Heart right ventricle (tissue), 16 donors: ENCODE results near the gene SNAP25. TPM values are rescaled to one million over a fixed set of nuclear protein-coding genes. Genes with fewer than 3 reads are reported as not detected.
A peak's percentile ranks its signal among the peaks of the same experiment; 100 is the strongest.

Source experiments
- ATAC-seq, 8 donors: fragments of 200-7000 bp; cut with Tn5 transposase; one replicate each; pipeline ENCODE4 v1.9.1; 2020; ENCODE audit warnings: mild to moderate bottlenecking in 8 of 8, moderate library complexity in 8 of 8, moderate number of reproducible peaks in 1 of 8
- DNase-seq, 2 donors: peaks; one replicate each; pipeline ENCODE4 v3.0.0-alpha.2; 2020
- H3K27ac ChIP-seq, 10 donors: fragments of 200-600 bp; sonication (generic) in 2 of 10; one replicate each; pipeline versions ENCODE4 v1.5.0 to v1.8.0; 2020 to 2022; ENCODE audit warnings: mild to moderate bottlenecking in 3 of 10
- H3K27me3 ChIP-seq, 7 donors: fragments of 200-600 bp; one replicate each; pipeline ENCODE4 v1.8.0; 2021 to 2022; ENCODE audit warnings: mild to moderate bottlenecking in 2 of 7
- H3K36me3 ChIP-seq, 9 donors: fragments of 200-600 bp; sonication (generic) in 1 of 9; one replicate each; pipeline versions ENCODE4 v1.5.0 to v1.8.0; 2020 to 2022; ENCODE audit warnings: mild to moderate bottlenecking in 2 of 9
- H3K4me1 ChIP-seq, 9 donors: fragments of 200-600 bp; sonication (generic) in 1 of 9; one replicate each; pipeline versions ENCODE4 v1.5.0 to v1.8.0; 2020 to 2022; ENCODE audit warnings: mild to moderate bottlenecking in 4 of 9
- H3K4me3 ChIP-seq, 10 donors: fragments of 200-600 bp; sonication (generic) in 2 of 10; one replicate each; pipeline versions ENCODE4 v1.5.0 to v1.8.0; 2020 to 2022; ENCODE audit warnings: mild to moderate bottlenecking in 7 of 10, moderate library complexity in 2 of 10
- H3K9me3 ChIP-seq, 11 donors: fragments of 200-600 bp in 10 of 11; sonication (generic) in 2 of 11; one replicate each; pipeline versions ENCODE4 v1.5.0 to v1.8.0; 2013 to 2022; ENCODE audit warnings: mild to moderate bottlenecking in 2 of 11, control low read depth in 1 of 11, moderate library complexity in 1 of 11
- WGBS, 2 donors: extraction: QIAGEN DNeasy Blood & Tissue Kit; methylation state at CpG; one replicate each; pipeline ENCODE4 v1.1.7; 2013; ENCODE audit warnings: inconsistent platforms in 1 of 2; 5-methylcytosine and 5-hydroxymethylcytosine counted together
- intact Hi-C, 10 donors: fragments of 100-400 bp; cut with DNase I; formaldehyde crosslinking; loops; one replicate each; pipeline versions ENCODE4 v1.11.1 to v1.14.2; 2022
- polyA plus RNA-seq, 2 donors: library from polyadenylated mRNA; stranded (reverse); fragments of 200-250 nt; gene quantifications; one replicate each; pipeline ENCODE4 v1.2.3, GENCODE V29; 2013
- total RNA-seq, 10 donors: library from RNA; stranded (reverse); fragmentation: NEBNext Ultra II Directional in 3 of 10; extraction: Animal tissue kit (Norgen Biotek cat#: 25700) in 3 of 10; gene quantifications; one replicate each; pipeline versions ENCODE4 v1.2.1 to v1.2.4, GENCODE V29; 2021 to 2023
- TF ChIP-seq, protein P1 (sequence below), 9 donors: fragments of 200-600 bp; sonication (generic) in 2 of 9; IDR thresholded peaks; one replicate each; pipeline versions ENCODE4 v1.5.0 to v1.8.0; 2021 to 2022; ENCODE audit warnings: antibody characterized with exemption in 9 of 9, mild to moderate bottlenecking in 5 of 9, moderate library complexity in 1 of 9
- donor health status: Arrhythmogenic right ventricular cardiomyopathy.
- donor health status: ischemic (EF 13 %, LVEDD 7.1; RV severe dilation, severe dysfunction).
- donor health status: healthy with polysubstance abuse.
- donor health status: DM: no; HTN: yes; CAD: no.
- donor health status: DM: no; HTN: no; CAD: no.
- donor health status: ischemic (EF 25% LVEDD 6.9; RV normal size, moderate dysfunction).
- donor health status: ischemic (EF 25% LVEDD 5.7; RV mildly dilated, moderate dysfunction).
- donor health status: healthy.
- donor health status: DM: yes; HTN: yes; CAD: no.
- donor health status: Ischemic cardiomyopathy.
- donor health status: ischemic (EF 35%, LVEDD 5.7; RV mildly dilated, moderate dysfunction).
- donor health status: nonischemic (EF 11% LVEDD 7.7; RV severe dilation, severe dysfunction).
- donor health status: DM: yes; HTN: yes; CAD: no.
- donor health status: PGD.
- donor health status: ischemic (EF 29% LVEDD 5.4; RV normal size, mild dysfunction).
- donor health status: nonischemic (EF 23%, LVEDD 6.1; RV moderate dilation, normal function).

The SNAP25 gene
- total and polyA plus RNA-seq, 12 donors: 0.09 to 0.87 (median 0.22) TPM; not detected in 5

DNA sequence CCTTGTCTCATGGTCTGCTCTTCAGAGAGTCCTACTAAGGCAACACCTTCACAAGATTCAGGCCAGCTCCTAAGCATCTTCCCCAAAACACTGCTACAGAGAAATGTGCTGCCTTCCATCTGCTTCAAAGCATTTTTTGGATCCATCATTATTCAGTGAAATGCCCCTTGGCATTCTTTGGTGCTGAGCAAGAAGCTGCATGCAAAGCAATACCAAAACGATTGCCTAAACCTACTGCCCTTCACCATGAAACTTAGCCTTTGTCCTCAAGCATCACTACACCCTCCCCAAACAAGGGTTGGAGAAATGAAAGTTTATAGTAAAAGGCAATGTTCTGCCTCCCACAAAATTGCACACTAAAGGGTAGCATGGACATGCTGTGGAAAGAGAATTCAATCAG, 93.5 kb downstream of the SNAP25 start:
- H3K9me3 ChIP-seq: peaks cover 0 to 8% (median 0%) of the 10 kb centered on the region in 11 donors
- TF ChIP-seq, protein P1, sequence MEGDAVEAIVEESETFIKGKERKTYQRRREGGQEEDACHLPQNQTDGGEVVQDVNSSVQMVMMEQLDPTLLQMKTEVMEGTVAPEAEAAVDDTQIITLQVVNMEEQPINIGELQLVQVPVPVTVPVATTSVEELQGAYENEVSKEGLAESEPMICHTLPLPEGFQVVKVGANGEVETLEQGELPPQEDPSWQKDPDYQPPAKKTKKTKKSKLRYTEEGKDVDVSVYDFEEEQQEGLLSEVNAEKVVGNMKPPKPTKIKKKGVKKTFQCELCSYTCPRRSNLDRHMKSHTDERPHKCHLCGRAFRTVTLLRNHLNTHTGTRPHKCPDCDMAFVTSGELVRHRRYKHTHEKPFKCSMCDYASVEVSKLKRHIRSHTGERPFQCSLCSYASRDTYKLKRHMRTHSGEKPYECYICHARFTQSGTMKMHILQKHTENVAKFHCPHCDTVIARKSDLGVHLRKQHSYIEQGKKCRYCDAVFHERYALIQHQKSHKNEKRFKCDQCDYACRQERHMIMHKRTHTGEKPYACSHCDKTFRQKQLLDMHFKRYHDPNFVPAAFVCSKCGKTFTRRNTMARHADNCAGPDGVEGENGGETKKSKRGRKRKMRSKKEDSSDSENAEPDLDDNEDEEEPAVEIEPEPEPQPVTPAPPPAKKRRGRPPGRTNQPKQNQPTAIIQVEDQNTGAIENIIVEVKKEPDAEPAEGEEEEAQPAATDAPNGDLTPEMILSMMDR (IDR thresholded peaks at IDR 0.05): no peak
- H3K4me1 ChIP-seq: peaks cover 0 to 18% (median 4%) of the 10 kb centered on the region in 9 donors
- intact Hi-C loops: loop anchor here in 1 of 10 donors (10.0 kb wide), 1 partner anchor 73 kb away; no protein-coding TSS in a partner anchor
- H3K4me3 ChIP-seq: no peak overlapping the region
- no peak for ATAC-seq
- H3K27ac ChIP-seq: no peak overlapping the region
- WGBS, 2 donors: 74 to 79% methylated on average over 1 of the region's 1 CpG
- peaks cover 0 to 17% (median 0%) of the 10 kb centered on the region in 7 donors for H3K27me3 ChIP-seq
- DNase-seq: no peak
- H3K36me3 ChIP-seq: no peaks in the 10 kb centered on the region

DNA sequence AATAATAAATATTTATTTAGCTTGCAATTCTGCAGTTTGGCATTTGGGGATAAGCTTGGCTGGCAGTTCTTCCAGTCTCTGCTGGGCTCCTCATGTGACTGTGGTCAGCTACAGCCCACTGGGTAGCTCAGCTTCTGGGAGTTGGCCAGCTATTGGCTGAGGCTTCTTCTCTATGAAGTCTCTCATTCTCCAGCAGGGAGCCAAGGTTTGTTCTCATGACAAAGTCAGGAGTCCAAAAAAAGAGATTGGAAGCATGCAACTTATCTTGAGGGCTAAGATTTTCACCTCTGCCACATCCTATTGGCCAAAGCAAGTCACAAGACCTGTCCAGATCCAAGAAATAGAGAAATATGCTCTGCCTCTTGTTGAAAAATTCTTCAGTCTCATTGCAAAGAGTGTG, 94.6 kb downstream of the SNAP25 start:
- Histone ChIP-seq H3K4me3 (no peak overlapping the region), H3K27ac (no peak overlapping the region), H3K27me3 (peaks cover 0 to 17% (median 0%) of the 10 kb centered on the region in 7 donors), H3K4me1 (peaks cover 0 to 18% (median 4%) of the 10 kb centered on the region in 9 donors), H3K9me3 (peaks cover 0 to 10% (median 0%) of the 10 kb centered on the region in 11 donors), H3K36me3 (no peaks in the 10 kb centered on the region)
- DNase-seq (no peak), ATAC-seq (no peak)
- TF ChIP-seq, protein P1 (IDR thresholded peaks at IDR 0.05): no peak
- intact Hi-C loops: loop anchor here in 1 of 10 donors (10.0 kb wide), 1 partner anchor 72 kb away; no protein-coding TSS in a partner anchor

DNA sequence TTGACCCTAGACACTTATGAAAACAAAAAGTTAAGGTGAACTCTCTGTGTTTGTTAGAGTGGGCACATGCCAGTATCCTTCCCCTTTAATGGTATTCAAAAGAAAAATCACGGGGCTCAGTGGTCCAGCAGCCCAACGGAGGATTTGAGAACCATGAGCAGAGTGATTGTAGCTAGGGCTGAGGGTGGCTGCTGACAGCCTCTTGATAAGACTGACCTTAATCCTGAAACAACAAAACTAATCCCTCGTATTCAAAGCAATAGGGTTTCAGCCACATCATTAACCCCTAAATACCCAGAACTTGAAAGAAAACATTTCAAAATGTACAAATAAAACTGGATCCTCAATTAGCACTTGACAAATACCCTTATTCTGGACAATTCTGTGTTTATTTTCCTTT, 95.1 kb downstream of the SNAP25 start:
- WGBS, 2 donors: 10% methylated on average over 3 of the region's 3 CpGs
- H3K27ac ChIP-seq: no peak overlapping the region

DNA sequence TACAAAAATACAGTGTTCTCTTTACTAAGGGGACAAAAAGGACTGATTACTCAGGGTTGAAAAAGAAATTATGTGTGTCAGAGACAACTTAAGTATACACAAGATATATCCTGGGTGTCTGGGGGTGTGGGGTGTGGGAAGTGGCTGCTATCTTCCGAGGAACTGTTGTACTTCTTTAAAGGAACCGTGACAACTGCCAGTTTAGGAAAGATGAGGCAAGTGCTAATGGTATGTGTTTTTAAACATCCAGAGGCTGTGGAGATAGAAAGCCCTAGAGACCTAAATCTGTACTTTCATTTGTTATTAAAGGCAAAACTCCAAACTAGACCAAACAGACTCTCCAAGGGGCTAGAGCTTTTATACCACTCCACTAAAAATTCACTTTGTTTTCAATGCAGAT, 95.6 kb downstream of the SNAP25 start:
- Histone ChIP-seq H3K27ac (no peak overlapping the region), H3K4me1 (peaks cover 0 to 18% (median 4%) of the 10 kb centered on the region in 9 donors), H3K9me3 (peaks cover 0 to 10% (median 0%) of the 10 kb centered on the region in 11 donors), H3K4me3 (no peak overlapping the region), H3K27me3 (peaks cover 0 to 12% (median 0%) of the 10 kb centered on the region in 7 donors), H3K36me3 (no peaks in the 10 kb centered on the region)
- intact Hi-C loops: loop anchor here in 1 of 10 donors (10.0 kb wide), 1 partner anchor 71 kb away; no protein-coding TSS in a partner anchor
- TF ChIP-seq, protein P1 (IDR thresholded peaks at IDR 0.05): no peak
- DNase-seq (no peak), ATAC-seq (peak in 4 of 8 donors; percentile 35 to 70 (median 44))
- 4 to 8% methylated on average over 2 of the region's 2 CpGs for WGBS, 2 donors

More for the DNA sequence above, 95.1 kb downstream of the SNAP25 start:
- intact Hi-C loops: loop anchor here in 1 of 10 donors (10.0 kb wide), 1 partner anchor 71 kb away; no protein-coding TSS in a partner anchor
- Histone ChIP-seq H3K4me3 (no peak overlapping the region), H3K27me3 (peaks cover 0 to 17% (median 0%) of the 10 kb centered on the region in 7 donors), H3K9me3 (peaks cover 0 to 10% (median 0%) of the 10 kb centered on the region in 11 donors), H3K4me1 (peaks cover 0 to 18% (median 4%) of the 10 kb centered on the region in 9 donors), H3K36me3 (no peaks in the 10 kb centered on the region)
- ATAC-seq (peak in 1 of 8 donors; percentile 26), DNase-seq (no peak)
- TF ChIP-seq, protein P1 (IDR thresholded peaks at IDR 0.05): no peak
